ENCODE measurements around the gene MTAP.

MTAP gene

DNA sequence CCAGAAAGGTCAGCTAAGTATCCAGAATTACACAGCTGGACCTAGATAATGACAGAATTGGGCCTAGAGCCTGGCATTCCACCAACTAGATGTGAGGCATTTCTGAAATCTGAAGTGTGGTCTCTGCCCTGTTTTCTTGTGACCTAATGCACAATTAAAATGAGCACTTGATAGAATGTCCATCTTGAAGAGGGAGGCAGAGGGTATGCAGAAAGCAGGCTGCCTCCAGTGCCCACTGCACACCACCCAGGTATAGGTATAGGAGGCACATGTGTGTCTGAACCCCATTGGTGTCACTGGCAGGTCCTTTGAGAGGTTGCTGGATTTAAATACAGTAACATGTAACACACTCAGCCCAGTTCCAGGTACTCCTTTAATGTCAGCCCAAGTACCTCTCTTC lies 2.4 kb downstream of the MTAP start:
- DNase-seq (ENCODE audit: low spot score): no peak

DNA sequence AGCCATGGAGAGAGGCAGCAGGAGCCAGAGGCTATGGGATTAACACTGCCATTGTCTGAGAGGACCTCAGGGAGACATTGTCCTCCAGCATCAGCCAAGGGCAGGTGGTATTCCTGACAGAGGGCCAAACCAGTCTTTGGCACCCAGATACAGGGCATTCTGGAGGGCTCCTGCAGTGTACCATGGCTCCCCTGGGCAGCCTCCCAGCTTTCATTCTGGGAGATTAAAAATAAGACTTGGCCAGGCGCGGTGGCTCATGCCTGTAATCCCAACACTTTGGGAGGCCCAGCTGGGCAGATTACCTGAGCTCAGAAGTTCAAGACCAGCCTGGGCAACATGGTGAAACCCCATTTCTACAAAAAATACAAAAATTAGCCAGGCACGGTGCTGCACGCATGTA lies 4.2 kb downstream of the MTAP start:
- DNase-seq (ENCODE audit: low spot score): no peak

- peak; percentile 55 for DNase-seq (ENCODE audit: low spot score)
Measured at GRCh38 chr9:21810388-21810787, 8.0 kb downstream of the MTAP start.

DNA sequence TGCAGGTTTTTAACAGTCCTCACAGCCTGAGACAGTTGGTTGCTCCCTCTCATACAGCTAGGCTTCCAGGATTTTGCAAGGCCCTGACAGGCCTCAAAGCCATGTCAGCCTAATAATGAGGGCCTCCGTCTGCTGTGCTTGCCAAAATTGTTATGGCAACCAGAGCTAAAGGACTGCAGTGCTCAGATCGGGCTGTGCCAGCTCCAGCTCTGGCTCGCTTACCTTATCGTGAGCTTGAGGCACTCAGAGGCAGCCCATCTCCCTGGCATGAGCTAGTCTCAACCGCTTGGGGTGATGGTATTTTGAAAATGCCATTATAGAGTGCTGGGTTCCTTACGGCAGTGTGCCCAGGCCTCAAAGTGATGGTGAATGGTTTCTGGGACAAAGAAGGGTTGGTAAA lies 8.4 kb downstream of the MTAP start:
- no peak for DNase-seq (ENCODE audit: low spot score)

- DNase-seq (ENCODE audit: low spot score): no peak
Measured at GRCh38 chr9:21811914-21812313, 9.5 kb downstream of the MTAP start.

GRCh38 chr9:21812415-21812814 lies 10.0 kb downstream of the MTAP start:
- DNase-seq (ENCODE audit: low spot score): peak; percentile 95

DNA sequence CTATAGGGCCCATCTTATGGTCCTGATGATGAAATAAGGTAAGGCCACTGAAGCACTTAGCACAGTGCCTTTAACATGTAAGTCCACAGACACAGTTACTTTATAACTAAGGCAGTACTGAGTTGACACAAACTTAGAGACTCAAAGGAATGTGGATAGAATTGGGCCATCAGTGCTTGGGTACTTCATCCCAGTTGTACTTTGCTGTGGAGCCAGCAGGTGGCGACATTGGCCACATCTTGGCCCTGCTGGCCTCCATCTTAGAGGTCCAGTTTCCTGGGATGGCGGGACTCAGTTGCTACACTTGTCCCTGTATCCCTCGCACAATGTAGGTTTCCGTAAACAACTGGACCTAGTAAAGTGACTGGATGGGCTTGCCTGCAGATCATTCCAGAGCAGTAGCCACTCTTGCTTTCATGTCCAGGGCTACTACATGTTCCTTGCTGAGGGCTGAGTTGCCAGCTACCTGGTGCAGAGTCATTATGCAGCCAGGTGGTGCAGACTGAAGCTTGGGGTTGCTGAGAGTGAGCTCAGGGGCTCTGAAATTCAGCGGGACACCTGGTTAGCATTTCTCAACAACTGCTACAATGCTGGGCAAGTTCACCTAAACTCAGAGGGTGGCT lies 10.6 kb downstream of the MTAP start:
- DNase-seq (ENCODE audit: low spot score): peak; percentile 78

DNA sequence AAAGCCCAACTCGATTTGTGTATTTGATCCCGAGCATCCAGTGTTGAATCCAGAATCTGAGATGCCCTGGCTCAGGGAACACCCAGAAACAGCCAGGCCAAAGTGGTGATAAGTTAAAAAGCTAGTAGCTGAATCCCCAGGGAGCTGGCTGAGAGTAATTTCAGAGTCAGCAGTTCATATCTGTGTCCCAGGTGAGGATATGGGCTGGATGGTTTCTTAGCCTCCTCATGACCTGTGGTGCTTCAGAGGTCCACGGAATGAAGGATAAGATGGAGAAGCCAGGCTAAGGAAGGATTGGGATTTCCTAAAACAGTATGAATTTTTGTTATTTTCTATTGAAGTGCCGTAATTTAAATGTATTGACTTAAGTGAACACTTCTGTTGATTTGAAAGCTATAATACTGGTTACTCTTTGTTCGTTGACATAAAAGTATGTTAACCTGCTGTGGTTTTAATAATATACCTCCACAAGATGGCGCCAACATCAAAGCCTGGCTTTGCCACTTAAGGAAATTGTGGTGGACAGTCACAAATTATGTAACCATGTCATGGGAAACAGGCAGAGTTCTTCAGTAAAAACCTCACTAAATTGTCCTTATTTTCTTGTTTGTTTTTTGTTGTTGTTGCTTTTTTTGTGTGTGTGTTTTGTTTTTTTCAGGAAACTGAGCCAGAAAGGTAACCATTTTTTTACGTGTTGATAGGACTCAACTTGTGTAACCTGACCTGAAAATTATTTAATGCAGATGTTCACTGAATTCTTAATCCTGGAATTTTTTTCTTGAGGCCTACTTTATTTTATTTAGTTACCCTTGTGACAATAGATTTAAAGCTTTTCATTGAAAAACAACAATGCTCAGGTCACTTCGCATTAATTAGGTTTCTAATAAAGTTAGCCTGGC lies 11.4 kb downstream of the MTAP start:
- peak; percentile 83 for DNase-seq (ENCODE audit: low spot score)

DNA sequence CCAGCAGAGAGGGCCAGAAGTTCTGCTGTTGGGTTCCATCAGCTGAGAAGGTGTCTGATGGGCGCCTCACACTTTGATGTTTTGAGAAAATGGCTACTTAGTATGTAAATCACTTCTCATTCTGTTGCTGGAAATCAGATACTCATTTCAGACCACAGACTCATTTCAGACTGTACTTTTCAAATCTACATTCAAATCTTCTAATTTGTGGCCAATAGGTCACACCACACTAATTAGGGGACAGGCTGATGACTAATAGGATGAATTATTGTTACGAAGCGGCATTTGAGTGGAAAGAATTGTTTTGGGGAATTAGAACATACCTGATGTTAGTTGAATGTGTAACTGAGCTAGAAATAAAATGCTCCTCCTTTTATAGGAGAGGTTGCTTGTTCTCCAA lies 13.2 kb downstream of the MTAP start:
- DNase-seq (ENCODE audit: low spot score): no peak

GRCh38 chr9:21817176-21817575 lies 14.7 kb downstream of the MTAP start:
- DNase-seq (ENCODE audit: low spot score): peak; percentile 59

GRCh38 chr9:21825637-21826036 lies 23.2 kb downstream of the MTAP start:
- no peak for DNase-seq (ENCODE audit: low spot score)

GRCh38 chr9:21828853-21829410 lies 26.5 kb downstream of the MTAP start:
- DNase-seq (ENCODE audit: low spot score): no peak

GRCh38 chr9:21830589-21830988 lies 28.2 kb downstream of the MTAP start:
- DNase-seq (ENCODE audit: low spot score): no peak

DNA sequence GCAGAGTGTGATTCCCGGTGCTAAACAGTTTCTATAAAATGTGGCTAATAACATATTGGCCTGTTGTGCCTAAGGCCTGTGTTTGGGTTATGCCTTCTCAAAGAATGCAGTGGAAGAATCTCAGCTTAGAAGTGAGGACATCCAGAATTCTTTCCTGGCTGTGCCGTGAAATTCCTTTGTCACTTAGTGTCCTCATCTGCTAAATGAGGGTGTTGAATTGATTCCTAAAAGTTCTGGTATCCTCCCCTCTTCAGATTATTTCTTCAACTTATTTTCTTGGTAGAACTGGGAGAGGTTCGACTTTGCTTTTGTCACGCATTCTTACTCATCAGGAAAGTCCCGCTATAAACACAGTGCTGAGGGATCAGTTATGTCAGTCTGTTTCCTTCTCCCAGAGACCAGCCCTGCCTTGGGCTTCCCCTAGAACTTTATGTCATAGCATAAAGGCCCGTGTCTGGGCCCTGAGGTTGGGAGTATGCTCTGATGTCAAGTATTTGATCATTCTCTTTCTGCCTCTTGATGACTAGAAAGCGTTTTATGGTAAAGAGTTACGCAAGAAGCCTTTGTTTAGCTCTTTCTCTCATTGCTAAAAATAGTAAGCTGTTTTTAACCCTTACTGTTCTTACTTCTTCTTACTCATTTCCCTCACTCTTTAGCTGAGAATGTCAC lies 29.5 kb downstream of the MTAP start:
- DNase-seq (ENCODE audit: low spot score): no peak

DNA sequence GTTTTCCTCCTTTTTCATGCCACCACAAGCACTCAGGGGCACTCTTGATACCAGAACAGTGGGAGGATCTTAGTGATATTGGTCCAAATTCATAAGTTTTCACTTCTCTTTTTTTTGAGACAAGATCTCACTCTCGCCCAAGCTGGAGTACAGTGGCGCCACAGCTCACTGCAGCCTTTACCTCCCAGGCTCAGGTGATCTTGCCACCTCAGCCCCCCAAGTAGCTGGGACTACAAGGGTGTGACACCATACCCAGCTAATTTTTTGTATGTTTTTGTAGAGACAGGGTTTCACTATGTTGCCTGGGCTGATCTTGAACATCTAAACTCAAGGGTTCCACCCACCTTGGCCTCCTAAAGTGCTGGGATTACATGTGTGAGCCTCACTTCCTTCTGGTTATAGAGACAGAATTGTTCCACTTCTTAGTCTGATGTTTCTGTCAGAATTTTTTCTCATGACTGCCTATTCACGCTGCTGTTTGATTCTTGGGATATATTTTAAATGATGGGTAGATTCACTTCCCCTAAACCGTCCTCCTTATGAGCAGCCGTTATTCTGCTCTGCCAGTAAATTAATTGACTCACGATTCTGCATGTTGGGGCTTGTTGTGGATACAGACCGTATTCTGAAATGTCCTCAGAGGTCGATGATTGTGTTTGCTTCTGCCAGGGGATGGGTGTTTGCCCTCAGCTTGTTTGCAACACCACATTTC lies 30.8 kb downstream of the MTAP start:
- DNase-seq (ENCODE audit: low spot score): no peak

- no peak for DNase-seq (ENCODE audit: low spot score)
Measured at GRCh38 chr9:21835121-21835520, 32.7 kb downstream of the MTAP start.

DNA sequence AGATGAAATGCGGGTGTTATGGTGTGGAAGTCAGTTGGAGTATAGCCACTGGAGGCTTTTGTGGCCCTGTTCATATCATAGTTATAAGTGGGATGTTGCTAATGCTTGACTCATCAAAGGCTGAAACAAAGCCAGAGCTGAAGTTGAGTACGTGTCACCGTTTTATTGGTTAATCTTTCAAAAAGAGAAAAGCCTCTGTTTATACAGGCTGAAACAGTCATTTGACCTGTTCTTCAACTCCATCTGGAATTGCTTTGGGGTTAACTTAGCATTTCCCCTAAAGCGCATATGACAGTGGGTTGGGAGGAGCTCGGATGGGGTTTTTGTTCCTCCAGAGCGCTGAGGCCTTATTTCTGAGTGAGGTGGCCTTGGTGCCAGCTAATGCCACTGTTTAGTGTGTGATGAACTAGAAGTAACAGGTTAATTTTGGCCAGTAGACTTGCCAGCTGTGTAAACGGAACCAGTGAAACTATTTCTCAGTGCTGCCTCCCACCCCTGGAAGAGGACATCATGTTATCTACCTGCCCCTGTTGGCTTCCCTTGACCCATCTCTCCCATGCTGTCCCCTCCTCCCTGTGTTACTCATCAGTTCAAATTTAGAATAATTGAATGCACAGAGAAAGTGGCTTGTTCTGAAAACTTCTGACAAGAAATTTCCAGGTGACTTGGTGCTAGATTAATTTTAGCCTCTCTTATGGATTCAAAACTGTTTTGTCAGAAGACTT lies 34.2 kb downstream of the MTAP start:
- DNase-seq (ENCODE audit: low spot score): peak; percentile 98

DNA sequence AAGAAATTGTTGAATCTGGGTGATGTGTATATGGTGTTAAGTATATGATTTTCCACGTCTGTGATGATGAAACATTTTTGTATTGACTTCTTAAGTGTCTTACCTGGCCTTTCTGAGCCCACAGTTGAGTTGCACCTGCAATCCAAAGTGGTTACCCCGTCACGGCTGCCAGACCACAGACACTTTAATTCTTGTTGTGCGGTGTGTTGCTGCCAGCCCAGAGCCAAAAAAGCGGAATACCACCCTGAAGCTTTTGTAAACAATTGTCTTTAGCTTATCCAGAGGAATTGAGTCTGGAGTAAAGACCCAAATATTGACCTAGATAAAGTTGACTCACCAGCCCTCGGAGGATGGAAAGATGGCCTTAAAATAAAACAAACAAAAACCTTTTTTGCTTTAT lies 35.1 kb downstream of the MTAP start:
- DNase-seq (ENCODE audit: low spot score): no peak

- DNase-seq (ENCODE audit: low spot score): no peak
Measured at GRCh38 chr9:21840647-21841046, 38.2 kb downstream of the MTAP start.

DNA sequence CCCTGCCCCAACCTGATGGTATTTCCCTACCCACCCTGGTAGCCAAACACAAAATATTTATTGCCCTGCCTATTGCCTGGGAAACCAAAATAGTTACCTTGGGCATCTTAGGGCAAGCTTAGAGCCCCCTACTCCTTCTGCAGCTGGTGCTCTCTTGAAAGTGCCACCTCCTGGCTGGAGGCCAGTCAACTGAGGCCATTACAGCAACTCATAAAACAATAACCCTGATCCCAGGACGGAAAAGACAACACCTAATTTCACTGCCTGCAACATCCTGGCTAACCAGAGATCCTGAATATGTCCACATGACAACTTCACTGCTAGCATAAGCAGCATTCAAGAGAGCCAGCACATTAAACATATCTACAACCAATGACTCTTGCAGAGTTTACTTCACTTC lies 38.7 kb downstream of the MTAP start:
- no peak for DNase-seq (ENCODE audit: low spot score)

DNA sequence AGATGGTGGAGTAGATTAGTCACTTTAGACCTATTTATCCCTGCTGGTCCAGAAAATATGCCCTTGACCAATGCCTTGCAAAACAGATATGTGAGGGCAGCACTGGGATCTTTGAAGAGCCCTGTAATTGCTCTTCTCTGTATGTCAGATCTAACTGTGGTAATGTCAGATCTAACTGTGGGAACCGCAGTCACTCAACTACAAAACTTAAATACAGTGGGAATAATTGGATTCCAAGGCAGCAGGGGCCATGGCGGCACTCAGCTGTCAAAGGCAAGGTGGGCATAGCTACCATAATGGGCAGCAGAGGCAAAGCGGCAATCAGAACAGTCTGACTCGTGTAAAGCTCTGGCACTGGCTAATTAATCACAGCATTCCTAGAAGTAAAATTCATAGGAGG lies 46.2 kb downstream of the MTAP start:
- DNase-seq (ENCODE audit: low spot score): no peak

Measured in RKO (cell line).